Kidney epithelial cell (primary cell): Measurements from ENCODE around the gene ARHGEF19. TPM values are rescaled to one million over a fixed set of nuclear protein-coding genes. Genes with fewer than 3 reads are reported as not detected.

Source experiments
- DNase-seq: peaks from one replicate; pipeline ENCODE4 v3.0.0-alpha.2; 2010; ENCODE audit warnings: low read depth
- H3K27me3 ChIP-seq: 2 replicates; pipeline ENCODE4 v1.6.0; 2011; ENCODE audit warnings: low read length; ENCODE audit not compliant: control insufficient read depth, insufficient read depth
- H3K36me3 ChIP-seq: 2 replicates; pipeline ENCODE4 v1.5.1; 2011; ENCODE audit warnings: low read length; ENCODE audit not compliant: control insufficient read depth, insufficient read depth
- H3K4me3 ChIP-seq: 2 replicates; pipeline ENCODE4 v1.5.1; 2011; ENCODE audit warnings: low read depth, mild to moderate bottlenecking, control low read depth, low read length
- total RNA-seq: library from RNA; depleted of rRNA; stranded (reverse); fragments of >200 nt; gene quantifications from 2 replicates; pipeline ENCODE4 v1.2.3, GENCODE V29; 2015
- TF ChIP-seq, protein P1 (sequence below): IDR thresholded peaks from 2 replicates; pipeline ENCODE4 v1.5.1; 2011; ENCODE audit warnings: mild to moderate bottlenecking, moderate library complexity, low read length, control low read depth, inconsistent platforms; ENCODE audit not compliant: insufficient read depth, poor library complexity, severe bottlenecking

Gene ARHGEF19
- total RNA-seq, 1 donor from 2014 or later, result 5.6 TPM

DNA sequence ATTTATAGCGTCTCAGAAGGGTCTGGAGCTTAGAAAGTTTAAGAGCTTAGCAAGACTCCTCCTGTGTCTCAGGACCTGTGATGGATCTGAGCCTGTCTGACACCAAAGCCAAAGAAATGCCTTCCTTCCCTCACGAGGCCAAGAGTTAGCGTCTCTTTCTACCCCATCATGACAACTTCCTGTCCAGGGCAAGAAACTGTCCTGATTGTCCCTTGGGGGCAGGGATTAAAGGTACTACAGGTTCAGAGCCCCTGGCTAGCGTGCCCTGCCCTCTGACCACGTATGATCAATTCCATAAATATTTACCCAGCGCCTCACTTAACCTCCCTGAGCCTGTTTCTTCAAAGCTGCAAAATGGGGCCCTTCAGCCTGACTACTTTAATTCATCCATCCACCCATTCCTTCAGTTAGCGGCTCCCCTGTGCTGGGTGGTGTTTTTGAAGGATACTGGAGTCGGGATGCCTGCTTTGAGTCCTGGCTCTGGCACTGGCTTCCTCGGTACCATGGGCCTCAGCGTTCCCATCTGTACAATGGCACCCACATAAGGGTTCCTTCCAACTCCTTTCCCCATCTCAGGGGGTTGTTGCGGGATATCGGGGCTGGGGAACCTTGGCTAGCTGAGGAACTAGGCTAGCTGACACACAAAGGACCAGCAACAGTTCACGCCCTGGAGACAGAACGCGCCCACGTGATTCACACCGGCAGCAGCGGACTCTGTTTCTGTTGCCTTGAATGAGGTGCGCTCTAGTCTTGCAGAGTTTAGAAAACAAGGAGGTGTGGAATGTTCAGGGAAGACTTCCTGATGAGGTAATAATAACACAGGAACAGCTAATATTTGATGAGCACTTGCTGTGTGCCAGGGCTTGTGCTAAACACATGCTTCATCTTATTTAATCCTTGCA lies 33.6 kb downstream of the ARHGEF19 start:
- H3K4me3 ChIP-seq, result no peak overlapping the region
- TF ChIP-seq, protein P1, sequence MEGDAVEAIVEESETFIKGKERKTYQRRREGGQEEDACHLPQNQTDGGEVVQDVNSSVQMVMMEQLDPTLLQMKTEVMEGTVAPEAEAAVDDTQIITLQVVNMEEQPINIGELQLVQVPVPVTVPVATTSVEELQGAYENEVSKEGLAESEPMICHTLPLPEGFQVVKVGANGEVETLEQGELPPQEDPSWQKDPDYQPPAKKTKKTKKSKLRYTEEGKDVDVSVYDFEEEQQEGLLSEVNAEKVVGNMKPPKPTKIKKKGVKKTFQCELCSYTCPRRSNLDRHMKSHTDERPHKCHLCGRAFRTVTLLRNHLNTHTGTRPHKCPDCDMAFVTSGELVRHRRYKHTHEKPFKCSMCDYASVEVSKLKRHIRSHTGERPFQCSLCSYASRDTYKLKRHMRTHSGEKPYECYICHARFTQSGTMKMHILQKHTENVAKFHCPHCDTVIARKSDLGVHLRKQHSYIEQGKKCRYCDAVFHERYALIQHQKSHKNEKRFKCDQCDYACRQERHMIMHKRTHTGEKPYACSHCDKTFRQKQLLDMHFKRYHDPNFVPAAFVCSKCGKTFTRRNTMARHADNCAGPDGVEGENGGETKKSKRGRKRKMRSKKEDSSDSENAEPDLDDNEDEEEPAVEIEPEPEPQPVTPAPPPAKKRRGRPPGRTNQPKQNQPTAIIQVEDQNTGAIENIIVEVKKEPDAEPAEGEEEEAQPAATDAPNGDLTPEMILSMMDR, result no peak
- H3K27me3 ChIP-seq, result no peaks in the 10 kb centered on the region
- H3K36me3 ChIP-seq, result no peaks in the 10 kb centered on the region
- no peak for DNase-seq

DNA sequence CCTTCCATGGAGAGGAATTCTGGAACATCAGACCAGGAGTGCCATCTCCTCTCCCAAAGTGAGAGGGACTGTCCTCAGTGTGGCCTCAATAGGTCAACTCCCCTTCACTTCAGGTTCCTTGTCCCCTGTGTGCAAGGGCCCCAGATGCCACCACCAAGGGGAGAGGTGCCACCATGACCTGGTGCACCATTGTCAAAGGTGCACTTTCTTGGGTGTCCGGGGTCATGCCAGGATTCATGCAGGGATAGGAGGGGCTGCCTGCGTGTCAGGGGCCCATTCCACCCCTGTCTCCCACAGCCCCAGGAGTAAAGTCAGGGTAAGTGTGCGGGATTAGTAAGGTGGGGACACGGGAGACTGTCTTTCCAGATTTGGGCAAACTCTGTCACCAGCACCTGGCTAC lies 35.1 kb downstream of the ARHGEF19 start:
- Histone ChIP-seq H3K36me3 (no peaks in the 10 kb centered on the region), H3K4me3 (no peak overlapping the region), H3K27me3 (no peaks in the 10 kb centered on the region)
- DNase-seq, result no peak
- TF ChIP-seq, protein P1, result no peak

DNA sequence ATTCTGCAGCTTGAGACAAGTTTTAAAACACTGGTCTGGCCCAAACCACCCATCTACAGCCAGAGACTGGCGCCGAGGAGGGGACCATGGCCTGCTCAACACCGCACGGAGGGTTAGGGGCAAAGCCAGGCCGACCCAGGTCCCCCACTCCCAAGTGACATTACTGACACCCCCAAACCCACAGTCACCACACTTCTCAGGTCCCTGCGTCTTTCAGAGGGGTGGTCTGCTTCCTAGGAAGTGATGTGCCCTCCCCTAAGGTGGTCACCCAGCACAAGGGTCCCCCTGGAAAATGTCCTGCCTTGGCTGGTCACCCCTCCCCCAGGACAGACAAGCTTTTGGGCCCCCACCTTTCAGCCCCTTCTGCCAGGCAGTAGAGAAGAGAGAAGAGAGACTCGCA lies 35.8 kb downstream of the ARHGEF19 start:
- Histone ChIP-seq H3K4me3 (no peak overlapping the region), H3K27me3 (no peaks in the 10 kb centered on the region), H3K36me3 (no peaks in the 10 kb centered on the region)
- TF ChIP-seq, protein P1, result no peak
- DNase-seq, result no peak

DNA sequence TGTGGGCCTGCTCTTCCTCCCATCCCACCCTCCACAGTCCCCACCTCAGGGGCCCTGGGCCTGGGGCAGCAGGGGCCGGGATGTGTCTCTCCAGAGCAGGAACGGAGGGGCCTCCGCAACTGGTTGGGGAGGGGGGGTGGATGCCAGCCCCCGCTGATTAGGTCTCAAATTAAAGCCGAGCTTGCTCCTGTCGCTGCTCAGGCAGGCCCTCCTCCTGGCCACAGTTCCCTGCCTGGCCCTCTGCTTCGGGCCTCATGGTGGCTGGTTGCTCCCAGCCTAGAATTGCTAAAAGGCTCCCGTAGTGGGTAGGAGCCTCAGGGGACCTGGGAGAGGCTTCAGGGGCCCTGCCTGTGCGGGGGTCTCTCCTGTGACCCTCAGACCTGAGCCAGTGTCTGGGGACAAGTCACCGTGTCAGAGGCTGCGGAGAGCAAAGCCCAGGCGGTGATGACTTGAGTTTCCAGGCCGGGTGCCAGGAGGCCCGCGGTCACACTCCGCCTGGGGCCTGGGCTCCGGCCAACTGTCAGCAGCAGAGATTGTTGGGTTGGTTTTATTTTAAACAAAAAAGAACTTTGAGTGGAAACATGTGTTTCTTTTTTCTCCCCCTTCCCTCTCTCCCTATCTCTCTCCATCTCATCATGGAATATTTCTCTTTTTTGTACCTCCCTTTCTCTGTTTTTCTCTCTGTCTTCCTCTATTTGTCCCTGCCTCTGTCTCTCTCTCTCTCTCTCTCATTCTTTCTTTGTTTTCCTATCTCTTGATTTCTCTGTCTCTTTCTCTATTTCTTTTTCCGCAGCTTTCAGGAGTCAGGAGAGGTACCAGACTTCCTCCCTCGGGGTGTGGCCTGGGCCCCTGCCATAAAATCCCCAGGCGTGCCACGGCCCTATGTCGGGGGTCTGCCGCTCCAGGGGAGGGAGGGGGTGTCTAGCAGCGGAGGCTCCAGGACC lies 36.6 kb downstream of the ARHGEF19 start:
- TF ChIP-seq, protein P1, result no peak
- Histone ChIP-seq H3K4me3 (no peak overlapping the region), H3K36me3 (no peaks in the 10 kb centered on the region), H3K27me3 (no peaks in the 10 kb centered on the region)
- DNase-seq, result no peak

DNA sequence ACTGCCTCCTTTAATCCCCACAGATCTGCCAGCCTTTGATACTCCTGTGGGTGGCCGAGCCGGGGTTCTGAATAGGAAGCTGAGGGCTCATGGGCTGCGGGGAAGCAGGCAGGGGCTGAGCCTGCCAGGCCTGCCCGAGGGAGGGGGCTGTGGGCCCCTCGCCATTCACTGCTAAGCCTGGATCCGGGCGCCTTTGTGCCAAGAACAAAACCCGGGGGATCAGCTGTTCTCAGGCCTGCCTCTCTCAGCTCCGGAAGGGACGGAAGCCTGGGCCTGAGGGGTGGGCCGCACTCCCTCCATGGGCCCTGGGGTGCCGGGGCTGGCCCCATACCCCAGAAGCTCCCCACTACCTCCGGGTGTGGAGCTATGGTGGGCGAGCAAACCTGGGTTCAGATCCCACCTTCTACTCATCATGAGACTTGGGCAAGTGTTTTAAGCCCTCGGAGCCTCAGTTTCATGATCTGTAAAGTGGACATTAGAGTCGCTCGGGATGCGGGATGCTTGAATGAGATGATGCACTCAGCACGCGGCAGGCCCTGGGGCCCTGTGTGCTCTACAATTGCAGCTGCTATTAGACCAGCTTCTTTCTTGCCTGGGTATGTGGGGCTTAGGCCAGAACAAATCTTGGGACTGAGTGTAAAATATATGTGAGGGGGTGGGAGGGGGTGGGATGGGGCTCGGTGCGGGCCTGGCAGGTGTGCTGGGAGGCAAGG lies 37.4 kb downstream of the ARHGEF19 start:
- DNase-seq, result no peak
- TF ChIP-seq, protein P1, result no peak
- Histone ChIP-seq H3K4me3 (no peak overlapping the region), H3K27me3 (no peaks in the 10 kb centered on the region), H3K36me3 (no peaks in the 10 kb centered on the region)
